ENCODE data around the gene SNRPD3.
A peak's percentile ranks its signal among the peaks of the same experiment; 100 is the strongest.

DNA sequence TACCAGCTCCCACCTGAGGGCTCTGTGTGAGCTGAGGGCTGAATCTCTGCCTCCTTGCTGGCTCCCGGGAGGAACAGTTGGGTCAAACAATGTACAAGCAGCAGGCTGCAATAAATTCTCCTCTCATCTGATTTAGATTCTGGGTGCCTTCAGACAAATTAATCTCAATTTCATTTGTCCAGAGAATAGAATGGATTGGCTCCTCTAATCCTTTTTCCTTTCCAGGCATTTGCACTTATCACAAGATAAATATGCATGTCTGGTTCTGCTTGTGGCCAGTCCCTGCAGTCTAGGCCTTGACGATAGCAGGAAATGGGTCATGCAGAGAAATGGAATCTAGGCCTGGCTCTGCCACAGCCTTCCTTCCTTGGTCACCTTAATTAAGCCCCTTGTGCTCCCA lies 31.9 kb upstream of the SNRPD3 start:
- TF ChIP-seq, protein P1, sequence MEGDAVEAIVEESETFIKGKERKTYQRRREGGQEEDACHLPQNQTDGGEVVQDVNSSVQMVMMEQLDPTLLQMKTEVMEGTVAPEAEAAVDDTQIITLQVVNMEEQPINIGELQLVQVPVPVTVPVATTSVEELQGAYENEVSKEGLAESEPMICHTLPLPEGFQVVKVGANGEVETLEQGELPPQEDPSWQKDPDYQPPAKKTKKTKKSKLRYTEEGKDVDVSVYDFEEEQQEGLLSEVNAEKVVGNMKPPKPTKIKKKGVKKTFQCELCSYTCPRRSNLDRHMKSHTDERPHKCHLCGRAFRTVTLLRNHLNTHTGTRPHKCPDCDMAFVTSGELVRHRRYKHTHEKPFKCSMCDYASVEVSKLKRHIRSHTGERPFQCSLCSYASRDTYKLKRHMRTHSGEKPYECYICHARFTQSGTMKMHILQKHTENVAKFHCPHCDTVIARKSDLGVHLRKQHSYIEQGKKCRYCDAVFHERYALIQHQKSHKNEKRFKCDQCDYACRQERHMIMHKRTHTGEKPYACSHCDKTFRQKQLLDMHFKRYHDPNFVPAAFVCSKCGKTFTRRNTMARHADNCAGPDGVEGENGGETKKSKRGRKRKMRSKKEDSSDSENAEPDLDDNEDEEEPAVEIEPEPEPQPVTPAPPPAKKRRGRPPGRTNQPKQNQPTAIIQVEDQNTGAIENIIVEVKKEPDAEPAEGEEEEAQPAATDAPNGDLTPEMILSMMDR (IDR thresholded peaks at IDR 0.05) = no peak
- TF ChIP-seq POLR2AphosphoS5 (IDR thresholded peaks at IDR 0.05) = peak in 2 of 3 donors; percentile 13 to 30

All from stomach (tissue), 4 donors.